HG03095 (cell line): ENCODE data around the gene PCDHA13.
"Not testable (repeated sequence)": the region's sequence is repeated elsewhere in the genome, so short reads cannot be mapped to it uniquely, and the experiment has no call there.

Experiments used
- ATAC-seq: cut with Tn5 transposase; IDR thresholded peaks from one replicate; pipeline ENCODE4 v1.9.1; 2021; ENCODE audit warnings: moderate library complexity; ENCODE audit not compliant: unreplicated experiment

Gene PCDHA13

GRCh38 chr5:140881889-140882590 is at the start of gene PCDHA13:
TSS of gene PCDHA13 (plus strand) at chr5:140882124. CDS start at chr5:140882269, 145 bp downstream.
- ATAC-seq: no peak

- no peak for ATAC-seq
Observed at GRCh38 chr5:140833993-140834392, 47.9 kb upstream of the PCDHA13 start, which contains the start of gene PCDHA7. TSS of gene PCDHA7 (plus strand) at chr5:140834269. CDS start at chr5:140834384, 115 bp downstream.

GRCh38 chr5:140834439-140835008 is 47.4 kb upstream of the PCDHA13 start:
- ATAC-seq: not testable (repeated sequence)

- no peak for ATAC-seq
Observed at GRCh38 chr5:140835622-140836510, 46.1 kb upstream of the PCDHA13 start.

- ATAC-seq: no peak
Observed at GRCh38 chr5:140840978-140841962, 40.7 kb upstream of the PCDHA13 start, which contains the start of gene PCDHA8. TSS of gene PCDHA8 (plus strand) at chr5:140841187. CDS start at chr5:140841322, 135 bp downstream.

GRCh38 chr5:140842798-140843733 is 38.9 kb upstream of the PCDHA13 start:
- ATAC-seq: no peak

GRCh38 chr5:140848139-140849102 is 33.5 kb upstream of the PCDHA13 start, which contains the start of gene PCDHA9:
TSS of gene PCDHA9 (plus strand) at chr5:140848382. CDS start at chr5:140848496, 114 bp downstream.
- ATAC-seq: not testable (repeated sequence)

GRCh38 chr5:140849831-140850634 is 31.9 kb upstream of the PCDHA13 start:
- ATAC-seq: not testable (repeated sequence)

- ATAC-seq: no peak
Observed at GRCh38 chr5:140855772-140856674, 25.9 kb upstream of the PCDHA13 start, which contains the start of gene PCDHA10. TSS of gene PCDHA10 (plus strand) at chr5:140855897. CDS start at chr5:140856049, 152 bp downstream.

GRCh38 chr5:140857177-140857986 is 24.5 kb upstream of the PCDHA13 start:
- ATAC-seq: no peak

- no peak for ATAC-seq
Observed at GRCh38 chr5:140857987-140858240, 24.0 kb upstream of the PCDHA13 start.

- no peak for ATAC-seq
Observed at GRCh38 chr5:140862441-140863295, 19.3 kb upstream of the PCDHA13 start.

GRCh38 chr5:140868721-140869554 is 13.0 kb upstream of the PCDHA13 start, which contains the start of gene PCDHA11:
TSS of gene PCDHA11 (plus strand) at chr5:140868957. CDS start at chr5:140869104, 147 bp downstream.
- no peak for ATAC-seq
